Mononuclear cell (primary cell): Measurements from ENCODE around the gene RFPL3. TPM values are rescaled to one million over a fixed set of nuclear protein-coding genes. Genes with fewer than 3 reads are reported as not detected.
"Not testable (repeated sequence)": the region's sequence is repeated elsewhere in the genome, so short reads cannot be mapped to it uniquely, and the experiment has no call there.

Source experiments
- H3K27me3 ChIP-seq: 2 replicates; pipeline ENCODE4 v1.6.0; 2011; ENCODE audit warnings: low read length, control low read depth; ENCODE audit not compliant: insufficient read depth
- H3K4me1 ChIP-seq: 2 replicates; pipeline ENCODE4 v1.5.1; 2011; ENCODE audit warnings: mild to moderate bottlenecking, low read length, control low read depth; ENCODE audit not compliant: insufficient read depth
- H3K4me3 ChIP-seq: 2 replicates; pipeline ENCODE4 v1.5.1; 2011; ENCODE audit warnings: mild to moderate bottlenecking, low read length, moderate library complexity
- H3K9me3 ChIP-seq: 2 replicates; pipeline ENCODE4 v1.5.1; 2011; ENCODE audit warnings: low read depth, mild to moderate bottlenecking, control low read depth, low read length
- total RNA-seq: library from RNA; depleted of rRNA; stranded (reverse); fragments of >200 nt; gene quantifications from one replicate; pipeline ENCODE4 v1.2.3, GENCODE V29; 2012

The RFPL3 gene
- total RNA-seq, 1 donor = 0.21 TPM

GRCh38 chr22:32336771-32337424, 20.8 kb upstream of the RFPL3 start:
- H3K4me3 ChIP-seq = no peak overlapping the region
- H3K4me1 ChIP-seq = no peaks in the 10 kb centered on the region
- H3K9me3 ChIP-seq = no peaks in the 10 kb centered on the region
- no peaks in the 10 kb centered on the region for H3K27me3 ChIP-seq

- H3K27me3 ChIP-seq = not testable (repeated sequence)
These were observed 20.2 kb upstream of the RFPL3 start for GRCh38 chr22:32337425-32337824.

GRCh38 chr22:32338757-32339156, 18.9 kb upstream of the RFPL3 start:
- no peak overlapping the region for H3K4me3 ChIP-seq
- H3K9me3 ChIP-seq = no peaks in the 10 kb centered on the region
- no peaks in the 10 kb centered on the region for H3K4me1 ChIP-seq
- peaks cover 8% of the 10 kb centered on the region for H3K27me3 ChIP-seq

More at GRCh38 chr22:32337425-32337824, 20.2 kb upstream of the RFPL3 start:
- H3K4me3 ChIP-seq, H3K4me1 ChIP-seq, H3K9me3 ChIP-seq: not testable (repeated sequence)

- Histone ChIP-seq H3K9me3 (no peaks in the 10 kb centered on the region), H3K4me3 (no peak overlapping the region), H3K27me3 (peaks cover 11% of the 10 kb centered on the region), H3K4me1 (no peaks in the 10 kb centered on the region)
These were observed 18.3 kb upstream of the RFPL3 start for GRCh38 chr22:32339190-32340012.

- Histone ChIP-seq H3K4me3 (no peak overlapping the region), H3K27me3 (peaks cover 11% of the 10 kb centered on the region), H3K9me3 (no peaks in the 10 kb centered on the region)
These were observed 17.3 kb upstream of the RFPL3 start for GRCh38 chr22:32340411-32340810.

GRCh38 chr22:32341122-32341740, 16.4 kb upstream of the RFPL3 start:
- Histone ChIP-seq H3K4me3 (no peak overlapping the region), H3K27me3 (peaks cover 14% of the 10 kb centered on the region), H3K9me3 (no peaks in the 10 kb centered on the region), H3K4me1 (no peaks in the 10 kb centered on the region)

More at GRCh38 chr22:32340411-32340810, 17.3 kb upstream of the RFPL3 start:
- H3K4me1 ChIP-seq = no peaks in the 10 kb centered on the region

- no peaks in the 10 kb centered on the region for H3K9me3 ChIP-seq
- peaks cover 14% of the 10 kb centered on the region for H3K27me3 ChIP-seq
- no peak overlapping the region for H3K4me3 ChIP-seq
- H3K4me1 ChIP-seq = no peaks in the 10 kb centered on the region
These were observed 14.7 kb upstream of the RFPL3 start for GRCh38 chr22:32342977-32343376.

GRCh38 chr22:32343941-32344340, 13.7 kb upstream of the RFPL3 start:
- Histone ChIP-seq H3K9me3 (no peaks in the 10 kb centered on the region), H3K27me3 (peaks cover 14% of the 10 kb centered on the region), H3K4me3 (no peak overlapping the region), H3K4me1 (no peaks in the 10 kb centered on the region)

- no peaks in the 10 kb centered on the region for H3K9me3 ChIP-seq
- H3K4me1 ChIP-seq = no peaks in the 10 kb centered on the region
- H3K4me3 ChIP-seq = no peak overlapping the region
- H3K27me3 ChIP-seq = peaks cover 10% of the 10 kb centered on the region
These were observed 9.5 kb upstream of the RFPL3 start for GRCh38 chr22:32348031-32348611.

- not testable (repeated sequence) for H3K9me3 ChIP-seq, H3K4me3 ChIP-seq, H3K27me3 ChIP-seq, H3K4me1 ChIP-seq
These were observed 5.8 kb upstream of the RFPL3 start for GRCh38 chr22:32351875-32352274.

- no peaks in the 10 kb centered on the region for H3K4me1 ChIP-seq
- H3K4me3 ChIP-seq = no peak overlapping the region
- no peaks in the 10 kb centered on the region for H3K9me3 ChIP-seq
- no peaks in the 10 kb centered on the region for H3K27me3 ChIP-seq
These were observed 5.0 kb upstream of the RFPL3 start for GRCh38 chr22:32352681-32353080.

GRCh38 chr22:32353292-32353691, 4.4 kb upstream of the RFPL3 start:
- H3K27me3 ChIP-seq = no peaks in the 10 kb centered on the region
- H3K4me1 ChIP-seq = no peaks in the 10 kb centered on the region
- no peaks in the 10 kb centered on the region for H3K9me3 ChIP-seq
- no peak overlapping the region for H3K4me3 ChIP-seq

- Histone ChIP-seq H3K9me3 (no peaks in the 10 kb centered on the region), H3K27me3 (no peaks in the 10 kb centered on the region), H3K4me3 (no peak overlapping the region), H3K4me1 (no peaks in the 10 kb centered on the region)
These were observed 3.8 kb upstream of the RFPL3 start for GRCh38 chr22:32353840-32354239.

GRCh38 chr22:32354360-32355351, 3.0 kb upstream of the RFPL3 start:
- H3K4me1 ChIP-seq = no peaks in the 10 kb centered on the region
- H3K9me3 ChIP-seq = no peaks in the 10 kb centered on the region
- no peaks in the 10 kb centered on the region for H3K27me3 ChIP-seq
- no peak overlapping the region for H3K4me3 ChIP-seq
